OCI-LY1 (cell line): ENCODE measurements around the gene MMP23B.

Experiments
- H2AFZ ChIP-seq: fragments of 200-600 bp; sonication (generic), shearing (Covaris generic); 2 replicates; pipeline ENCODE4 v1.6.0; 2014; ENCODE audit warnings: antibody characterized with exemption, mild to moderate bottlenecking, low read length
- H3F3A ChIP-seq: fragments of 200-600 bp; sonication (generic), shearing (Covaris generic); 2 replicates; pipeline ENCODE4 v1.6.0; 2014; ENCODE audit warnings: mild to moderate bottlenecking, antibody characterized with exemption, low read length, moderate library complexity; ENCODE audit not compliant: insufficient read depth
- H3K27ac ChIP-seq: fragments of 200-600 bp; sonication (generic); 2 replicates; pipeline ENCODE4 v1.5.1; 2014; ENCODE audit warnings: low read length, mixed run types, mild to moderate bottlenecking, low read depth; ENCODE audit not compliant: poor library complexity, severe bottlenecking
- H3K27me3 ChIP-seq: fragments of 200-600 bp; sonication (generic); 2 replicates; pipeline ENCODE4 v1.6.0; 2014; ENCODE audit warnings: antibody characterized with exemption, mild to moderate bottlenecking, low read length, moderate library complexity; ENCODE audit not compliant: insufficient read depth
- H3K36me3 ChIP-seq: fragments of 200-600 bp; sonication (generic); 2 replicates; pipeline ENCODE4 v1.6.1; 2014; ENCODE audit warnings: mild to moderate bottlenecking, antibody characterized with exemption, low read length, moderate library complexity, mixed read lengths; ENCODE audit not compliant: insufficient read depth
- H3K4me1 ChIP-seq: fragments of 200-600 bp; sonication (generic); 2 replicates; pipeline ENCODE4 v1.5.1; 2014; ENCODE audit warnings: mild to moderate bottlenecking, low read length, moderate library complexity; ENCODE audit not compliant: insufficient read depth, severe bottlenecking
- H3K4me2 ChIP-seq: fragments of 200-600 bp; sonication (generic), shearing (Covaris generic); 2 replicates; pipeline ENCODE4 v1.6.1; 2014; ENCODE audit warnings: low read length
- H3K4me3 ChIP-seq: fragments of 200-600 bp; sonication (generic); 2 replicates; pipeline ENCODE4 v1.5.1; 2014; ENCODE audit warnings: low read length, low read depth, mild to moderate bottlenecking, mixed read lengths; ENCODE audit not compliant: poor library complexity, severe bottlenecking
- H3K79me2 ChIP-seq: fragments of 200-600 bp; shearing (Covaris generic); 2 replicates; pipeline ENCODE4 v1.6.1; 2016; ENCODE audit warnings: mixed run types, low read length, mixed read lengths; ENCODE audit not compliant: insufficient read depth
- H3K9ac ChIP-seq: fragments of 200-600 bp; sonication (generic), shearing (Covaris generic); 2 replicates; pipeline ENCODE4 v1.6.1; 2014; ENCODE audit warnings: mild to moderate bottlenecking, low read length, mixed read lengths
- H3K9me2 ChIP-seq: fragments of 200-600 bp; sonication (generic), shearing (Covaris generic); 2 replicates; pipeline ENCODE4 v1.6.1; 2014; ENCODE audit warnings: low read depth, mild to moderate bottlenecking, low read length, mixed read lengths
- H3K9me3 ChIP-seq: fragments of 200-600 bp; shearing (Covaris generic); 2 replicates; pipeline ENCODE4 v1.6.1; 2014; ENCODE audit warnings: low read length, mixed read lengths
- H4K20me1 ChIP-seq: fragments of 200-600 bp; sonication (generic), shearing (Covaris generic); 2 replicates; pipeline ENCODE4 v1.6.0; 2016; ENCODE audit warnings: mild to moderate bottlenecking, low read length; ENCODE audit not compliant: insufficient read depth
- CTCF ChIP-seq: fragments of 200-600 bp; sonication (generic), shearing (Covaris generic); IDR thresholded peaks from 2 replicates; pipeline ENCODE4 v1.5.1; 2017; ENCODE audit warnings: mild to moderate bottlenecking, antibody characterized with exemption, low read length, moderate library complexity, mixed read lengths
- EZH2 ChIP-seq: fragments of 200-600 bp; sonication (generic), shearing (Covaris generic); IDR thresholded peaks from 2 replicates; pipeline ENCODE4 v1.8.0; 2017; ENCODE audit warnings: borderline replicate concordance, mixed run types, mild to moderate bottlenecking, antibody characterized with exemption, low read length, moderate library complexity, mixed read lengths

The MMP23B gene

GRCh38 chr1:1600861-1601563 is 31.0 kb upstream of the MMP23B start:
- H3F3A ChIP-seq = no peaks in the 10 kb centered on the region
- H3K27ac ChIP-seq = no peak overlapping the region
- TF ChIP-seq CTCF (no peak), EZH2 (no peak)
- H3K9ac ChIP-seq = no peak overlapping the region
- H4K20me1 ChIP-seq = no peaks in the 10 kb centered on the region
- no peaks in the 10 kb centered on the region for H3K9me3 ChIP-seq
- H3K36me3 ChIP-seq = no peaks in the 10 kb centered on the region
- no peaks in the 10 kb centered on the region for H3K27me3 ChIP-seq
- no peaks in the 10 kb centered on the region for H3K9me2 ChIP-seq
- no peak overlapping the region for H3K4me2 ChIP-seq
- H2AFZ ChIP-seq = no peak overlapping the region
- no peaks in the 10 kb centered on the region for H3K4me1 ChIP-seq
- H3K4me3 ChIP-seq = no peak overlapping the region
- H3K79me2 ChIP-seq = no peaks in the 10 kb centered on the region

GRCh38 chr1:1601564-1602303 is 30.2 kb upstream of the MMP23B start:
- H3K9ac ChIP-seq = no peak overlapping the region
- H3F3A ChIP-seq = no peaks in the 10 kb centered on the region
- H3K36me3 ChIP-seq = no peaks in the 10 kb centered on the region
- H3K9me2 ChIP-seq = no peaks in the 10 kb centered on the region
- no peaks in the 10 kb centered on the region for H3K9me3 ChIP-seq
- no peaks in the 10 kb centered on the region for H3K79me2 ChIP-seq
- H3K4me3 ChIP-seq = no peak overlapping the region
- H2AFZ ChIP-seq = no peak overlapping the region
- TF ChIP-seq CTCF (no peak), EZH2 (no peak)
- H3K4me1 ChIP-seq = peaks cover 3% of the 10 kb centered on the region
- H3K4me2 ChIP-seq = no peak overlapping the region
- no peaks in the 10 kb centered on the region for H3K27me3 ChIP-seq
- H3K27ac ChIP-seq = no peak overlapping the region
- H4K20me1 ChIP-seq = no peaks in the 10 kb centered on the region

- H3K9me2 ChIP-seq = no peaks in the 10 kb centered on the region
- H2AFZ ChIP-seq = no peak overlapping the region
- H3K79me2 ChIP-seq = no peaks in the 10 kb centered on the region
- H3K9ac ChIP-seq = no peak overlapping the region
- no peak overlapping the region for H3K27ac ChIP-seq
- no peaks in the 10 kb centered on the region for H3K36me3 ChIP-seq
- no peaks in the 10 kb centered on the region for H3K9me3 ChIP-seq
- H3K4me2 ChIP-seq = no peak overlapping the region
- H3K4me3 ChIP-seq = no peak overlapping the region
- no peaks in the 10 kb centered on the region for H3F3A ChIP-seq
- TF ChIP-seq EZH2 = no peak
- TF ChIP-seq CTCF = no peak
- H3K4me1 ChIP-seq = peaks cover 9% of the 10 kb centered on the region
- H4K20me1 ChIP-seq = no peaks in the 10 kb centered on the region
- H3K27me3 ChIP-seq = no peaks in the 10 kb centered on the region
Measured at GRCh38 chr1:1602304-1602967, 29.5 kb upstream of the MMP23B start.
